SK-N-DZ (cell line): ENCODE data around the gene TBKBP1.

ENCODE experiments used
- DNase-seq: peaks from one replicate; pipeline ENCODE4 v3.0.0-alpha.2; 2015; ENCODE audit warnings: low spot score

The TBKBP1 gene

GRCh38 chr17:47697906-47698711, 4.1 kb downstream of the TBKBP1 start:
- no peak for DNase-seq

GRCh38 chr17:47698749-47699535, 5.0 kb downstream of the TBKBP1 start:
- DNase-seq: peak; percentile 66

GRCh38 chr17:47699536-47699840, 5.5 kb downstream of the TBKBP1 start:
- DNase-seq: no peak

GRCh38 chr17:47700471-47701449, 6.8 kb downstream of the TBKBP1 start:
- DNase-seq: no peak

GRCh38 chr17:47701608-47702007, 7.6 kb downstream of the TBKBP1 start:
- DNase-seq: peak; percentile 72

GRCh38 chr17:47702391-47702995, 8.5 kb downstream of the TBKBP1 start:
- DNase-seq: no peak

- DNase-seq: no peak
These were observed 9.2 kb downstream of the TBKBP1 start for GRCh38 chr17:47703191-47703591.

GRCh38 chr17:47703671-47704070, 9.7 kb downstream of the TBKBP1 start:
- DNase-seq: no peak

GRCh38 chr17:47704116-47704515, 10.2 kb downstream of the TBKBP1 start:
- no peak for DNase-seq

- DNase-seq: no peak
These were observed 10.8 kb downstream of the TBKBP1 start for GRCh38 chr17:47704736-47705135.

- DNase-seq: no peak
These were observed 11.9 kb downstream of the TBKBP1 start for GRCh38 chr17:47705536-47706530.

- DNase-seq: no peak
These were observed 13.3 kb downstream of the TBKBP1 start for GRCh38 chr17:47707056-47707804.

GRCh38 chr17:47707884-47708283, 13.9 kb downstream of the TBKBP1 start:
- DNase-seq: no peak

GRCh38 chr17:47708312-47708863, 14.4 kb downstream of the TBKBP1 start:
- DNase-seq: no peak

GRCh38 chr17:47708864-47709541, 15.0 kb downstream of the TBKBP1 start:
- DNase-seq: no peak

- DNase-seq: no peak
These were observed 15.6 kb downstream of the TBKBP1 start for GRCh38 chr17:47709594-47709993.

- no peak for DNase-seq
These were observed 17.6 kb downstream of the TBKBP1 start for GRCh38 chr17:47711366-47712099.
